ENCODE results near the gene C5orf63.
"Not testable (repeated sequence)": the region's sequence is repeated elsewhere in the genome, so short reads cannot be mapped to it uniquely, and the experiment has no call there.

C5orf63 gene

DNA sequence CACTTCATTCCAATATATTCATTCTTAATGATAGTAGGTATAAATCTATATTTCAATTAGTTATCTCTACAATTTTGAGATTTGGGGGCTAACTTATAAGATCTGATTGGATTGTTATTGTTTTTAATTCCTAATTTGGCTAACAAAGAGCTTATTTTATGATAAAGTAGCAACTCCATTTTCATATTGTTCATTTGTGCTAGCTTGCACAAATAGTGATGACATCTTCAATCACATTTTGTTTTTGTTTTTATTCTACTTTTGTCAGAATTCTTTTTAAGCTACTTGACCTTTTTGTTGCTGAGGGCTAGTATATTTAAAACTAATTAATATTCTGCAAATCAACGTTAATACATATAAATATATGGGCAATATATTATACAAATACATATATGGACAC is 65.8 kb downstream of the C5orf63 start:
- Histone ChIP-seq H3K27ac (ENCODE audit: low read length) (no peak overlapping the region), H3K4me3 (ENCODE audit: low read length in 2 of 2) (no peak overlapping the region), H3K9me3 (ENCODE audit: control insufficient read depth in 2 of 2, low read length in 2 of 2) (no peaks in the 10 kb centered on the region), H3K27me3 (ENCODE audit: control insufficient read depth in 1 of 2, insufficient read depth in 2 of 2, low read length in 2 of 2) (no peaks in the 10 kb centered on the region), H3K36me3 (ENCODE audit: control insufficient read depth in 2 of 2, insufficient read depth in 2 of 2, low read length in 2 of 2) (no peaks in the 10 kb centered on the region), H3K9ac (ENCODE audit: low read length in 2 of 2) (no peak overlapping the region), H3K4me1 (ENCODE audit: control insufficient read depth, insufficient read depth, low read length) (no peaks in the 10 kb centered on the region)

DNA sequence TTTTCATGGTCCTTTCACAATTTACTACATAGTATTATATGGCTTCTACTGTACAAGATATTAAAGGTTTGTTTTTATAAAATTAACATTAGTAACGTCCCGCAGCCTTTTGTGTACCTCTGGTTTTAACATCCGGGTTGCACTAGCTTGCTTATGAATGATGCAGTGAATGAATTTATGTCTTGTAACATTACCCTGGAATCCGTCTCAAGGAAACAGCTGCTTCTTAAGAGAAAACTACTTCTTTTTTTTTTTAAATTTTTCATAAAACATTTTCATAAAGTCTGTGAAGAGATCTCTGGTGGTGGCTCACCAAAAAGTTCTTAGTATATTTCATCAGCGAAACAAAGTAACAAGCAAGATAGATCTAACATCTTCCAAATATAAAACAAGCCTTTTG is 66.6 kb downstream of the C5orf63 start:
- Histone ChIP-seq H3K9me3 (ENCODE audit: control insufficient read depth in 2 of 2, low read length in 2 of 2) (no peaks in the 10 kb centered on the region), H3K4me3 (ENCODE audit: low read length in 2 of 2) (no peak overlapping the region), H3K4me1 (ENCODE audit: control insufficient read depth, insufficient read depth, low read length) (no peaks in the 10 kb centered on the region), H3K36me3 (ENCODE audit: control insufficient read depth in 2 of 2, insufficient read depth in 2 of 2, low read length in 2 of 2) (no peaks in the 10 kb centered on the region), H3K27ac (ENCODE audit: low read length) (no peak overlapping the region), H3K27me3 (ENCODE audit: control insufficient read depth in 1 of 2, insufficient read depth in 2 of 2, low read length in 2 of 2) (no peaks in the 10 kb centered on the region), H3K9ac (ENCODE audit: low read length in 2 of 2) (no peak overlapping the region)

DNA sequence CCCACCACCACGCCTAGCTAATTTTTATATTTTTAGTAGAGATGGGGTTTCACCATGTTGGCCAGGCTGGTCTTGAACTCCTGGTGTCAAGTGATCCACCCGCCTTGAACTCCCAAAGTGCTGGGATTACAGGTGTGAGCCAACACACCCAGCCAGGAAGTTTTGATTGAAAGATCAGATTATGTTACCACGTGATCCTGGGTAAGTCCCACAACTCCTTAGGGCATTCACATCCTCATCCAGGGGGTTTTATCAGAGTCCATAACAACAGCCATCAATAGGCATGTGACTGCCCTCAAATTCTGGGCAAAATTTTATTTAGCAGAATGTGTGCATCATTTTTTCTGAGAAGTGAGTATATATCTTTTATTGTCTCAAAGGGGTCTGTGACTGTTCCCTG is 68.0 kb downstream of the C5orf63 start:
- H3K9ac ChIP-seq (ENCODE audit: low read length in 2 of 2); H3K27me3 ChIP-seq (ENCODE audit: control insufficient read depth in 1 of 2, insufficient read depth in 2 of 2, low read length in 2 of 2); H3K4me3 ChIP-seq (ENCODE audit: low read length in 2 of 2); H3K27ac ChIP-seq (ENCODE audit: low read length); H3K9me3 ChIP-seq (ENCODE audit: control insufficient read depth in 2 of 2, low read length in 2 of 2); H3K4me1 ChIP-seq (ENCODE audit: control insufficient read depth, insufficient read depth, low read length); H3K36me3 ChIP-seq (ENCODE audit: control insufficient read depth in 2 of 2, insufficient read depth in 2 of 2, low read length in 2 of 2): not testable (repeated sequence)

DNA sequence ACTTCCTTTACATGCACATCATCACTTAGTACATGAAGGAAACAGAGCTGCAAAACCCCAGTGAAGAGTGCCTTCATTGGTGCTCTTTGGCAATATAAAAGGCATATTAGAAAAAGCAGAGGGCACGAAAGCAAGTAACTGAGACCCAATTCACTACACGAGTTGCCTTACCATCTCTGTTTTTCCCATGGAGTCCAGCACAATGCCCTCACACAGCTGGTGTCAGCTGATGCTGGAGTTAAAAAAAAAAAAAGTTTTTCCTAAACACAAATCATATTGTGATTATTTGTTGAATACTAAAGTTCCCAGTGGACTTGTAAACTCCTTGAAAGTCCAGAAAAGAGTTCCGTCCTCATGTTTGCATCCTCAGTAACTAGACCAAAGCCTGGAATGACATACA is 68.6 kb downstream of the C5orf63 start:
- Histone ChIP-seq H3K27me3 (ENCODE audit: control insufficient read depth in 1 of 2, insufficient read depth in 2 of 2, low read length in 2 of 2) (no peaks in the 10 kb centered on the region), H3K4me3 (ENCODE audit: low read length in 2 of 2) (no peak overlapping the region), H3K4me1 (ENCODE audit: control insufficient read depth, insufficient read depth, low read length) (no peaks in the 10 kb centered on the region), H3K36me3 (ENCODE audit: control insufficient read depth in 2 of 2, insufficient read depth in 2 of 2, low read length in 2 of 2) (no peaks in the 10 kb centered on the region), H3K9ac (ENCODE audit: low read length in 2 of 2) (no peak overlapping the region), H3K9me3 (ENCODE audit: control insufficient read depth in 2 of 2, low read length in 2 of 2) (no peaks in the 10 kb centered on the region), H3K27ac (ENCODE audit: low read length) (no peak overlapping the region)

DNA sequence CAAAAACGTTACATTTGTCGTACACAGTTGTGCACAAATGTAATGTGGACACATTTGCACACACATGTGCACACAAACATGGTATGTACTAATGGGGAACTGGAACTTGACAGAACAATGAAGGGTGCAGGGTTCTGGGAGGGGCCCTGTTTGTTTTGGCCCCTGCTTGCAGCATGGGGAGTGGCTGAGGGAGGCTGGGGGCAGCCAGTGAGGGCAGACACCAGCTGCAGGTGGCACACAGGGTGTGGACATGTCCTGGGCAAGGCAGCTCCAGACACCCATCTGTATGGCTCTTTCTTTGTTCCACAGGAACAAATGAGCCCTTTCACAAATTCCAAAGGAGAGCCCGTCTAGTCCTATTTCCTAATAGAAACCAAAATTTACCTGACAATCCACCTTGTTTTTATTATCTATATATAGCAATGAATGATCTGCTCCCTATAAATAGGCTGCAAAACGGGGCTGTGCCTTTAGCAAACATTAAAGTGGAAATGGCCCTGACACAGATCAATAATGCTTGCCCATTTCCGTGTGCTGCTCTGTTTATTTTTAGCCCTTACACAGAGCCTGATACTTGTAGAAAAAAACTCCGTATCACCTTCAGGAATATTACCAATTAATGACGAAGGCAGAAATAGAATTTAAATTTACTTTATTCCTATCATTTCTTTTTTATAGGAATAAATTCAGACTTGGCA is 69.4 kb downstream of the C5orf63 start:
- Histone ChIP-seq H3K9me3 (ENCODE audit: control insufficient read depth in 2 of 2, low read length in 2 of 2) (no peaks in the 10 kb centered on the region), H3K9ac (ENCODE audit: low read length in 2 of 2) (no peak overlapping the region), H3K27me3 (ENCODE audit: control insufficient read depth in 1 of 2, insufficient read depth in 2 of 2, low read length in 2 of 2) (no peaks in the 10 kb centered on the region)

DNA sequence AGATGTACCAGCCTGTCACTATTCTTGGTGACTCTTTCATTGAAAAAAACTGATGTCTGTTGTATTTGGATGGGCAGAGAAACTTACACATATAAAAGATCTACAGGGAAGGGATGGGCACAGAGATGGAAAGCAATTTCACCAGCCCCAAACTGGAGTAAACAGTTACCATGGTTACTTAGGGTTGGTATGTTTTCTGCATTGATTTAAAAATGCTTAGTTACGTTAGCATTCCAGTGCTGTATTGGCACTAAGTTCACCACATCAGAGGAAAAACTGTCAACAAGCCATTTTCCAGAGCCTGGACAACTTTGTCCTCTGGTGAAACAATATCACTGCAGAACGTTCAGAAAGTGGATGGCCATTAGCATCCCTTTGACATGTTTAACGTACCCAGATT is 70.9 kb downstream of the C5orf63 start:
- H3K9ac ChIP-seq (ENCODE audit: low read length in 2 of 2): no peak overlapping the region
- H3K27me3 ChIP-seq (ENCODE audit: control insufficient read depth in 1 of 2, insufficient read depth in 2 of 2, low read length in 2 of 2): no peaks in the 10 kb centered on the region
- H3K27ac ChIP-seq (ENCODE audit: low read length): no peak overlapping the region
- H3K9me3 ChIP-seq (ENCODE audit: control insufficient read depth in 2 of 2, low read length in 2 of 2): no peaks in the 10 kb centered on the region
- no peak overlapping the region for H3K4me3 ChIP-seq (ENCODE audit: low read length in 2 of 2)
- H3K36me3 ChIP-seq (ENCODE audit: control insufficient read depth in 2 of 2, insufficient read depth in 2 of 2, low read length in 2 of 2): no peaks in the 10 kb centered on the region
- no peaks in the 10 kb centered on the region for H3K4me1 ChIP-seq (ENCODE audit: control insufficient read depth, insufficient read depth, low read length)

More for the DNA sequence above, 69.4 kb downstream of the C5orf63 start:
- Histone ChIP-seq H3K4me1 (ENCODE audit: control insufficient read depth, insufficient read depth, low read length) (no peaks in the 10 kb centered on the region), H3K4me3 (ENCODE audit: low read length in 2 of 2) (no peak overlapping the region), H3K36me3 (ENCODE audit: control insufficient read depth in 2 of 2, insufficient read depth in 2 of 2, low read length in 2 of 2) (no peaks in the 10 kb centered on the region), H3K27ac (ENCODE audit: low read length) (no peak overlapping the region)

DNA sequence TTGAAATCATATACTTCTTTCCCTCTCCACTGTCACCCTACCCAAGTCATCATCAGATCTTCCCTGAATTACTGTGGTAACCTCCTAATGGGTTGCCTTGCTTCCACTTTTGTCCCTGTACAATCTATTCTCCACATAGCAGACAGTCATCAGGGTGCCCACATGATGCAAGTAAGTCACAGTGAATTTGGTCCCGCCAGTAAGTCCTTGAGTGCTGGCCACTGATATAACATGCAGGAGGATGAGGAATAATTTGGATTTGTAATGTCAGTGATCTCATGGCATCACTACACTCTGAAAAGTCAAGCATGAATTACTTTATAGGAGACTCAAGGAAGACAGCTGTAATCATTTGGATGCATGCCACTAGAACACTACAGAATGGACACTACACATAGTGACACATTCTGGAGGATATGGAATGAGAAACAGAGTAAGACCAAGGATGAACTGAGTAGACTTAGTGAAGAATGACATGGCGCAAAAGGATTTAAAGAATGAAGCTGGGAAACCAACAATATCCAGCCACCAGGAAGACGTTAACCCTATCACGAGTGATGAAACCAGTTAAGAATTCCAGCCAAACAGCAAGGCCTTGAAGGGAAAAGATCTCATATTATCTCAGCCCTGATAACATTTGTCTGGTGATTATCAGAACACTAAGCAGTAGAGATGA is 71.5 kb downstream of the C5orf63 start:
- Histone ChIP-seq H3K27me3 (ENCODE audit: control insufficient read depth in 1 of 2, insufficient read depth in 2 of 2, low read length in 2 of 2) (no peaks in the 10 kb centered on the region), H3K36me3 (ENCODE audit: control insufficient read depth in 2 of 2, insufficient read depth in 2 of 2, low read length in 2 of 2) (no peaks in the 10 kb centered on the region), H3K9me3 (ENCODE audit: control insufficient read depth in 2 of 2, low read length in 2 of 2) (no peaks in the 10 kb centered on the region), H3K27ac (ENCODE audit: low read length) (no peak overlapping the region), H3K4me3 (ENCODE audit: low read length in 2 of 2) (no peak overlapping the region), H3K4me1 (ENCODE audit: control insufficient read depth, insufficient read depth, low read length) (no peaks in the 10 kb centered on the region), H3K9ac (ENCODE audit: low read length in 2 of 2) (no peak overlapping the region)

Measured in stomach smooth muscle (tissue), 2 donors.